Heart left ventricle (tissue), 16 donors: ENCODE data around the gene KRT34. TPM values are rescaled to one million over a fixed set of nuclear protein-coding genes. Genes with fewer than 3 reads are reported as not detected.

Experiments used
- ATAC-seq, 4 donors: fragments of 200-7000 bp; cut with Tn5 transposase; one replicate each; pipeline ENCODE4 v1.9.1; 2020 to 2022; ENCODE audit warnings: moderate library complexity in 4 of 4, mild to moderate bottlenecking in 3 of 4, moderate number of reproducible peaks in 1 of 4
- DNase-seq, 5 donors: peaks; one replicate each; pipeline ENCODE4 v3.0.0-alpha.2; 2020
- H3K27ac ChIP-seq, 12 donors: fragments of 200-600 bp; sonication (generic) in 4 of 12; one replicate each; pipeline versions ENCODE4 v1.5.0 to v1.8.0; 2016 to 2022; ENCODE audit warnings: mild to moderate bottlenecking in 2 of 12
- H3K27me3 ChIP-seq, 9 donors: fragments of 200-600 bp; sonication (generic) in 2 of 9; one replicate each; pipeline versions ENCODE4 v1.5.1 to v1.8.0; 2016 to 2022; ENCODE audit warnings: mild to moderate bottlenecking in 3 of 9
- H3K36me3 ChIP-seq, 9 donors: fragments of 200-600 bp; sonication (generic) in 2 of 9; one replicate each; pipeline versions ENCODE4 v1.5.0 to v1.8.0; 2018 to 2022; ENCODE audit warnings: mild to moderate bottlenecking in 2 of 9
- H3K4me1 ChIP-seq, 12 donors: fragments of 200-600 bp; sonication (generic) in 4 of 12; one replicate each; pipeline versions ENCODE4 v1.5.0 to v1.8.0; 2016 to 2022; ENCODE audit warnings: mild to moderate bottlenecking in 3 of 12
- H3K4me3 ChIP-seq, 12 donors: fragments of 200-600 bp; sonication (generic) in 4 of 12; one replicate each; pipeline versions ENCODE4 v1.5.0 to v1.8.0; 2017 to 2022; ENCODE audit warnings: mild to moderate bottlenecking in 9 of 12, moderate library complexity in 4 of 12
- H3K9me3 ChIP-seq, 12 donors: fragments of 200-600 bp; sonication (generic) in 4 of 12; one replicate each; pipeline versions ENCODE4 v1.5.0 to v1.8.0; 2016 to 2022; ENCODE audit warnings: mild to moderate bottlenecking in 1 of 12
- CTCF ChIP-seq, 12 donors: fragments of 200-600 bp; sonication (generic) in 4 of 12; IDR thresholded peaks; one replicate each; pipeline versions ENCODE4 v1.5.0 to v1.8.0; 2018 to 2022; ENCODE audit warnings: antibody characterized with exemption in 12 of 12, mild to moderate bottlenecking in 5 of 12
- POLR2A ChIP-seq, 2 donors: fragments of 450-650 bp; IDR thresholded peaks; one replicate each; pipeline ENCODE4 v1.6.1; 2017; ENCODE audit warnings: antibody characterized with exemption in 2 of 2, mild to moderate bottlenecking in 2 of 2, moderate library complexity in 2 of 2
- WGBS, 4 donors: extraction: QIAGEN DNeasy Blood & Tissue Kit in 2 of 4; methylation state at CpG; one replicate each; pipeline versions ENCODE4 v1.1.5 to v1.1.7; 2013 to 2018; 5-methylcytosine and 5-hydroxymethylcytosine counted together
- intact Hi-C, 10 donors: fragments of 100-400 bp; cut with DNase I; formaldehyde crosslinking; loops; one replicate each; pipeline versions ENCODE4 v1.11.1 to v1.14.2; 2022
- polyA plus RNA-seq, 2 donors: library from polyadenylated mRNA; stranded (reverse); fragments of 200-250 nt; gene quantifications; one replicate each; pipeline ENCODE4 v1.2.3, GENCODE V29; 2013
- total RNA-seq, 9 donors: library from RNA; depleted of rRNA in 2 of 9; stranded (reverse); fragments of >200 nt in 2 of 9; fragmentation: NEBNext Ultra II Directional in 3 of 9; extraction: Animal tissue kit (Norgen Biotek cat#: 25700) in 3 of 9; gene quantifications; one replicate each; pipeline versions ENCODE4 v1.1.0 to v1.2.4, GENCODE V29; 2016 to 2023
- donor health status: ischemic (EF 13 %, LVEDD 7.1; RV severe dilation, severe dysfunction).
- donor health status: healthy with polysubstance abuse.
- donor health status: DM: no; HTN: yes; CAD: no.
- donor health status: DM: no; HTN: no; CAD: no.
- donor health status: ischemic (EF 25% LVEDD 6.9; RV normal size, moderate dysfunction).
- donor health status: ischemic (EF 25% LVEDD 5.7; RV mildly dilated, moderate dysfunction).
- donor health status: healthy.
- donor health status: DM: yes; HTN: yes; CAD: no.
- donor health status: ischemic (EF 35%, LVEDD 5.7; RV mildly dilated, moderate dysfunction).
- donor health status: nonischemic (EF 11% LVEDD 7.7; RV severe dilation, severe dysfunction).
- donor health status: DM: yes; HTN: yes; CAD: no.
- donor health status: PGD.
- donor health status: ischemic (EF 29% LVEDD 5.4; RV normal size, mild dysfunction).
- donor health status: nonischemic (EF 23%, LVEDD 6.1; RV moderate dilation, normal function).

KRT34 gene
- total and polyA plus RNA-seq, 11 donors = not detected

- Histone ChIP-seq H3K4me1 (no peaks in the 10 kb centered on the region), H3K36me3 (no peaks in the 10 kb centered on the region), H3K4me3 (no peak overlapping the region), H3K27ac (no peak overlapping the region), H3K9me3 (peaks cover 0 to 4% (median 0%) of the 10 kb centered on the region in 12 donors), H3K27me3 (peaks cover 0 to 9% (median 0%) of the 10 kb centered on the region in 9 donors)
- DNase-seq (no peak), ATAC-seq (no peak)
- WGBS, 4 donors = 18 to 29% (median 24%) methylated on average over 2 of the region's 2 CpGs
- no peak for TF ChIP-seq POLR2A (IDR thresholded peaks at IDR 0.05)
- no peak for TF ChIP-seq CTCF (IDR thresholded peaks at IDR 0.05)
- intact Hi-C loops = no loop called here
Measured at GRCh38 chr17:41377546-41377945, 4.6 kb downstream of the KRT34 start.

- 94 to 100% (median 100%) methylated on average over 1 of the region's 1 CpG for WGBS, 4 donors
- intact Hi-C loops = no loop called here
- H3K27ac ChIP-seq = no peak within 1 kb of the TSS
- H3K27me3 ChIP-seq = peaks cover 0 to 9% (median 0%) of the 10 kb centered on the region in 9 donors
- H3K36me3 ChIP-seq = no peaks in the 10 kb centered on the region
- no peaks in the 10 kb centered on the region for H3K4me1 ChIP-seq
- no peak for ATAC-seq
- DNase-seq = no peak
- TF ChIP-seq POLR2A (IDR thresholded peaks at IDR 0.05) (no peak), CTCF (IDR thresholded peaks at IDR 0.05) (no peak)
- H3K4me3 ChIP-seq = no peak within 1 kb of the TSS
- peaks cover 0 to 4% (median 0%) of the 10 kb centered on the region in 12 donors for H3K9me3 ChIP-seq
Measured at GRCh38 chr17:41369713-41370112, 12.4 kb downstream of the KRT34 start, which contains the start of gene KRT33B. Gene KRT33B (minus strand): TSS chr17:41369813. CDS start chr17:41369750, 63 bp downstream.

GRCh38 chr17:41369023-41369422 is 13.1 kb downstream of the KRT34 start:
- Histone ChIP-seq H3K36me3 (no peaks in the 10 kb centered on the region), H3K9me3 (no peaks in the 10 kb centered on the region), H3K27ac (no peak overlapping the region), H3K27me3 (peaks cover 0 to 6% (median 0%) of the 10 kb centered on the region in 9 donors), H3K4me3 (no peak overlapping the region), H3K4me1 (no peaks in the 10 kb centered on the region)
- no peak for ATAC-seq
- intact Hi-C loops = no loop called here
- DNase-seq = no peak
- 88 to 94% (median 92%) methylated on average over 2 of the region's 2 CpGs for WGBS, 4 donors
- TF ChIP-seq CTCF (IDR thresholded peaks at IDR 0.05) = no peak
- no peak for TF ChIP-seq POLR2A (IDR thresholded peaks at IDR 0.05)

- ATAC-seq = no peak
- WGBS, 4 donors = 74 to 82% (median 79%) methylated on average over 10 of the region's 10 CpGs
- Histone ChIP-seq H3K9me3 (no peaks in the 10 kb centered on the region), H3K4me3 (no peak overlapping the region), H3K36me3 (no peaks in the 10 kb centered on the region), H3K27ac (no peak overlapping the region), H3K27me3 (peaks cover 0 to 3% (median 0%) of the 10 kb centered on the region in 9 donors), H3K4me1 (no peaks in the 10 kb centered on the region)
- intact Hi-C loops = no loop called here
- DNase-seq = no peak
- TF ChIP-seq POLR2A (IDR thresholded peaks at IDR 0.05) (no peak), CTCF (IDR thresholded peaks at IDR 0.05) (no peak)
Measured at GRCh38 chr17:41367426-41368075, 14.6 kb downstream of the KRT34 start.
